Sigmoid colon (tissue), 7 donors: Measurements from ENCODE around the gene FLVCR2. TPM values are rescaled to one million over a fixed set of nuclear protein-coding genes. Genes with fewer than 3 reads are reported as not detected.

Source experiments
- DNase-seq: peaks from one replicate; pipeline ENCODE4 v3.0.0-alpha.2; 2019
- H3K27ac ChIP-seq, 4 donors: fragments of 200-600 bp; sonication (generic); one replicate each; pipeline ENCODE4 v1.5.1; 2016 to 2019; ENCODE audit warnings: mild to moderate bottlenecking in 1 of 4
- H3K27me3 ChIP-seq, 3 donors: fragments of 200-600 bp; sonication (generic); one replicate each; pipeline ENCODE4 v1.5.1; 2019; ENCODE audit warnings: mild to moderate bottlenecking in 1 of 3
- H3K36me3 ChIP-seq, 4 donors: fragments of 200-600 bp; sonication (generic); one replicate each; pipeline ENCODE4 v1.5.1; 2016 to 2019
- H3K4me1 ChIP-seq, 4 donors: fragments of 200-600 bp; sonication (generic); one replicate each; pipeline ENCODE4 v1.5.1; 2017 to 2019
- H3K4me3 ChIP-seq, 4 donors: fragments of 200-600 bp; sonication (generic); one replicate each; pipeline ENCODE4 v1.5.1; 2017 to 2019; ENCODE audit warnings: mild to moderate bottlenecking in 2 of 4, moderate library complexity in 1 of 4
- H3K9me3 ChIP-seq, 4 donors: fragments of 200-600 bp in 3 of 4; sonication (generic) in 3 of 4; one replicate each; pipeline versions ENCODE4 v1.5.1 to v1.6.1; 2013 to 2019
- CTCF ChIP-seq, 4 experiments: fragments of 450-650 bp in 3 of 4; fragments of 200-600 bp in 1 of 4; IDR thresholded peaks; one replicate each; pipeline ENCODE4 v1.5.1; 2016 to 2019; ENCODE audit warnings: antibody characterized with exemption in 4 of 4, mild to moderate bottlenecking in 3 of 4, moderate library complexity in 2 of 4
- EP300 ChIP-seq, 4 donors: sonication (generic); formaldehyde crosslinking; IDR thresholded peaks; one replicate each; pipeline ENCODE4 v1.6.1; 2017; ENCODE audit warnings: antibody characterized with exemption in 4 of 4
- POLR2A ChIP-seq, 2 donors: fragments of 450-650 bp; IDR thresholded peaks; one replicate each; pipeline ENCODE4 v1.6.1; 2016; ENCODE audit warnings: antibody characterized with exemption in 2 of 2, mild to moderate bottlenecking in 2 of 2, moderate library complexity in 2 of 2
- POLR2AphosphoS5 ChIP-seq, 4 donors: sonication (generic); formaldehyde crosslinking; IDR thresholded peaks; one replicate each; pipeline ENCODE4 v1.6.1; 2017; ENCODE audit warnings: antibody characterized with exemption in 4 of 4
- WGBS, 2 donors: extraction: QIAGEN DNeasy Blood & Tissue Kit; methylation state at CpG; one replicate each; pipeline ENCODE4 v1.1.7; 2013; 5-methylcytosine and 5-hydroxymethylcytosine counted together
- intact Hi-C: fragments of 100-400 bp; cut with DNase I; formaldehyde crosslinking; loops from one replicate; pipeline ENCODE4 v1.15.1; 2023
- polyA plus RNA-seq, 3 donors: library from polyadenylated mRNA; stranded (reverse); fragments of 200-250 nt; gene quantifications; one replicate each; pipeline ENCODE4 v1.2.3, GENCODE V29; 2013
- total RNA-seq, 4 donors: library from RNA; depleted of rRNA; stranded (reverse); fragments of >200 nt; gene quantifications; one replicate each; pipeline ENCODE4 v1.1.0, GENCODE V29; 2016
- donor health status: healthy with polysubstance abuse.
- donor health status: Bipolar disorder and iron deficiency.
- donor health status: healthy.

The FLVCR2 gene
- total RNA-seq (1 to 10 TPM; 2.4 to 3.0 (median 2.8) TPM), polyA plus RNA-seq (10 to 100 TPM in 1 of 3 donors, 1 to 10 TPM in 2; 3.6 to 14.8 (median 4.9) TPM)

GRCh38 chr14:75578102-75578785, at the start of gene FLVCR2:
Gene FLVCR2, plus strand, starts transcription at chr14:75578620. Its CDS starts 353 bp downstream, at chr14:75578973.
- H3K4me3 ChIP-seq: peak within 1 kb of the TSS; percentile 44 to 61 (median 54)
- H3K36me3 ChIP-seq: no peaks in the 10 kb centered on the region
- intact Hi-C loops: loop anchor here (5.0 kb wide), 1 partner anchor 404 kb away; the partner anchor contains the start of gene TGFB3
- H3K27me3 ChIP-seq: no peaks in the 10 kb centered on the region
- WGBS, 2 donors: 1% methylated on average over 49 of the region's 49 CpGs
- peak in 3 of 4 donors; percentile 66 to 70 (median 70) for TF ChIP-seq POLR2AphosphoS5 (IDR thresholded peaks at IDR 0.05)
- no peak for TF ChIP-seq CTCF (IDR thresholded peaks at IDR 0.05)
- peak within 1 kb of the TSS; percentile 75 to 85 (median 83) for H3K27ac ChIP-seq
- H3K9me3 ChIP-seq: no peaks in the 10 kb centered on the region
- peak; percentile 91 for DNase-seq
- peaks cover 0 to 29% (median 20%) of the 10 kb centered on the region in 4 donors for H3K4me1 ChIP-seq

- Histone ChIP-seq H3K9me3 (no peaks in the 10 kb centered on the region), H3K4me1 (no peaks in the 10 kb centered on the region), H3K36me3 (no peaks in the 10 kb centered on the region), H3K4me3 (no peak overlapping the region), H3K27ac (no peak overlapping the region), H3K27me3 (no peaks in the 10 kb centered on the region)
- no peak for TF ChIP-seq POLR2AphosphoS5 (IDR thresholded peaks at IDR 0.05)
- no peak for TF ChIP-seq POLR2A (IDR thresholded peaks at IDR 0.05)
- TF ChIP-seq EP300 (IDR thresholded peaks at IDR 0.05): no peak
- no peak for TF ChIP-seq CTCF (IDR thresholded peaks at IDR 0.05)
- intact Hi-C loops: no loop called here
- no peak for DNase-seq
- 88 to 95% methylated on average over 3 of the region's 3 CpGs for WGBS, 2 donors
These were observed 47.2 kb upstream of the FLVCR2 start for GRCh38 chr14:75531256-75531655.

GRCh38 chr14:75531660-75532317, 46.6 kb upstream of the FLVCR2 start:
- no peak for TF ChIP-seq POLR2AphosphoS5 (IDR thresholded peaks at IDR 0.05)
- no peak for TF ChIP-seq EP300 (IDR thresholded peaks at IDR 0.05)
- DNase-seq: no peak
- Histone ChIP-seq H3K27me3 (no peaks in the 10 kb centered on the region), H3K27ac (no peak overlapping the region), H3K36me3 (no peaks in the 10 kb centered on the region), H3K9me3 (no peaks in the 10 kb centered on the region), H3K4me3 (no peak overlapping the region), H3K4me1 (no peaks in the 10 kb centered on the region)
- 68 to 75% methylated on average over 5 of the region's 5 CpGs for WGBS, 2 donors
- intact Hi-C loops: no loop called here

GRCh38 chr14:75533791-75534555, 44.4 kb upstream of the FLVCR2 start:
- no peak for TF ChIP-seq CTCF (IDR thresholded peaks at IDR 0.05)
- no peak for TF ChIP-seq POLR2AphosphoS5 (IDR thresholded peaks at IDR 0.05)
- TF ChIP-seq EP300 (IDR thresholded peaks at IDR 0.05): no peak
- TF ChIP-seq POLR2A (IDR thresholded peaks at IDR 0.05): no peak
- 81 to 86% methylated on average over 5 of the region's 5 CpGs for WGBS, 2 donors
- H3K9me3 ChIP-seq: no peaks in the 10 kb centered on the region
- DNase-seq: no peak
- no peaks in the 10 kb centered on the region for H3K4me1 ChIP-seq
- H3K27ac ChIP-seq: no peak overlapping the region
- H3K27me3 ChIP-seq: no peaks in the 10 kb centered on the region
- intact Hi-C loops: no loop called here
- no peak overlapping the region for H3K4me3 ChIP-seq
- no peaks in the 10 kb centered on the region for H3K36me3 ChIP-seq
